Measurements from ENCODE around the gene NTRK2. TPM values are rescaled to one million over a fixed set of nuclear protein-coding genes. Genes with fewer than 3 reads are reported as not detected.

Gene NTRK2
- total RNA-seq, 1 donor from 2014 or later: 23.8 TPM

- TF ChIP-seq CTCF (IDR thresholded peaks at IDR 0.05): no peak
- Histone ChIP-seq H3K4me3 (no peak overlapping the region), H3K36me3 (no peaks in the 10 kb centered on the region), H3K27me3 (no peaks in the 10 kb centered on the region), H3K4me1 (peaks cover 5 to 18% of the 10 kb centered on the region in 2 donors), H3K9me3 (no peaks in the 10 kb centered on the region), H3K27ac (no peak overlapping the region)
- intact Hi-C loops (cut with DNase I): loop anchor here (5.0 to 10.0 kb wide), 2 partner anchors 179 to 684 kb away; no protein-coding TSS in a partner anchor
- no peak for DNase-seq (ENCODE audit: low spot score in 2 of 2)
Observed at GRCh38 chr9:84850830-84851392, 181.4 kb downstream of the NTRK2 start.

GRCh38 chr9:84851935-84852585 is 182.5 kb downstream of the NTRK2 start:
- intact Hi-C loops (cut with DNase I): loop anchor here (5.0 to 10.0 kb wide), 2 partner anchors 180 to 683 kb away; no protein-coding TSS in a partner anchor
- DNase-seq (ENCODE audit: low spot score in 2 of 2): peak in 1 of 2 donors; percentile 84
- Histone ChIP-seq H3K4me3 (no peak overlapping the region), H3K27me3 (no peaks in the 10 kb centered on the region), H3K4me1 (peaks cover 9 to 23% of the 10 kb centered on the region in 2 donors), H3K36me3 (no peaks in the 10 kb centered on the region), H3K27ac (no peak overlapping the region), H3K9me3 (no peaks in the 10 kb centered on the region)
- no peak for TF ChIP-seq CTCF (IDR thresholded peaks at IDR 0.05)

GRCh38 chr9:84852617-84853301 is 183.2 kb downstream of the NTRK2 start:
- no peak for TF ChIP-seq CTCF (IDR thresholded peaks at IDR 0.05)
- Histone ChIP-seq H3K9me3 (no peaks in the 10 kb centered on the region), H3K36me3 (no peaks in the 10 kb centered on the region), H3K4me1 (peaks cover 9 to 26% of the 10 kb centered on the region in 2 donors), H3K27me3 (no peaks in the 10 kb centered on the region), H3K4me3 (no peak overlapping the region), H3K27ac (peak overlapping the region; percentile 18 to 35)
- intact Hi-C loops (cut with DNase I): loop anchor here (5.0 to 10.0 kb wide), 2 partner anchors 180 to 682 kb away; no protein-coding TSS in a partner anchor
- no peak for DNase-seq (ENCODE audit: low spot score in 2 of 2)

- peaks cover 9 to 26% of the 10 kb centered on the region in 2 donors for H3K4me1 ChIP-seq
- no peak for TF ChIP-seq CTCF (IDR thresholded peaks at IDR 0.05)
Observed at GRCh38 chr9:84856181-84856632, 186.7 kb downstream of the NTRK2 start.

GRCh38 chr9:84857211-84857610 is 187.7 kb downstream of the NTRK2 start:
- H3K36me3 ChIP-seq: no peaks in the 10 kb centered on the region
- intact Hi-C loops (cut with DNase I): loop anchor here (10.0 kb wide), 1 partner anchor 678 kb away; no protein-coding TSS in a partner anchor
- H3K9me3 ChIP-seq: no peaks in the 10 kb centered on the region
- no peak for DNase-seq (ENCODE audit: low spot score in 2 of 2)
- TF ChIP-seq CTCF (IDR thresholded peaks at IDR 0.05): no peak
- H3K4me1 ChIP-seq: peaks cover 7 to 20% of the 10 kb centered on the region in 2 donors
- H3K4me3 ChIP-seq: no peak overlapping the region
- peak overlapping the region in 1 of 2 donors; percentile 64 for H3K27ac ChIP-seq
- H3K27me3 ChIP-seq: no peaks in the 10 kb centered on the region

More at GRCh38 chr9:84856181-84856632, 186.7 kb downstream of the NTRK2 start:
- Histone ChIP-seq H3K27ac (peak overlapping the region; percentile 41 to 48), H3K36me3 (no peaks in the 10 kb centered on the region), H3K27me3 (no peaks in the 10 kb centered on the region), H3K4me3 (no peak overlapping the region), H3K9me3 (no peaks in the 10 kb centered on the region)
- intact Hi-C loops (cut with DNase I): loop anchor here (10.0 kb wide), 1 partner anchor 679 kb away; no protein-coding TSS in a partner anchor
- DNase-seq (ENCODE audit: low spot score in 2 of 2): no peak

Measured in ascending aorta (tissue), 2 donors.